T-helper 1 cell (primary cell): Measurements from ENCODE around the gene DPY19L2.
"Not testable (repeated sequence)": the region's sequence is repeated elsewhere in the genome, so short reads cannot be mapped to it uniquely, and the experiment has no call there.

ENCODE experiments used
- DNase-seq, 5 donors: peaks; one replicate each; pipeline ENCODE4 v3.0.0-alpha.2; 2012 to 2020

DPY19L2 gene

GRCh38 chr12:63658501-63658900 is 9.8 kb downstream of the DPY19L2 start:
- DNase-seq: not testable (repeated sequence)

GRCh38 chr12:63656407-63656806 is 11.9 kb downstream of the DPY19L2 start:
- DNase-seq: not testable (repeated sequence)

GRCh38 chr12:63655543-63656257 is 12.6 kb downstream of the DPY19L2 start:
- DNase-seq: not testable (repeated sequence)

GRCh38 chr12:63654481-63654880 is 13.8 kb downstream of the DPY19L2 start:
- DNase-seq: not testable (repeated sequence)

GRCh38 chr12:63649517-63649916 is 18.8 kb downstream of the DPY19L2 start:
- not testable (repeated sequence) for DNase-seq

GRCh38 chr12:63643381-63644140 is 24.7 kb downstream of the DPY19L2 start:
- not testable (repeated sequence) for DNase-seq

- not testable (repeated sequence) for DNase-seq
These were observed 44.0 kb downstream of the DPY19L2 start for GRCh38 chr12:63624258-63624657.

- DNase-seq: not testable (repeated sequence)
These were observed 52.7 kb downstream of the DPY19L2 start for GRCh38 chr12:63615544-63615943.

GRCh38 chr12:63611285-63611684 is 57.0 kb downstream of the DPY19L2 start:
- not testable (repeated sequence) for DNase-seq

GRCh38 chr12:63609281-63609680 is 59.0 kb downstream of the DPY19L2 start:
- DNase-seq: not testable (repeated sequence)

- DNase-seq: not testable (repeated sequence)
These were observed 63.3 kb downstream of the DPY19L2 start for GRCh38 chr12:63604985-63605384.

- not testable (repeated sequence) for DNase-seq
These were observed 73.5 kb downstream of the DPY19L2 start for GRCh38 chr12:63594828-63595227.

- not testable (repeated sequence) for DNase-seq
These were observed 83.9 kb downstream of the DPY19L2 start for GRCh38 chr12:63584426-63584825.

GRCh38 chr12:63583289-63583688 is 85.0 kb downstream of the DPY19L2 start:
- DNase-seq: not testable (repeated sequence)

GRCh38 chr12:63577631-63578030 is 90.7 kb downstream of the DPY19L2 start:
- DNase-seq: not testable (repeated sequence)

GRCh38 chr12:63572038-63572437 is 96.3 kb downstream of the DPY19L2 start:
- DNase-seq: not testable (repeated sequence)

GRCh38 chr12:63558445-63558844 is 109.8 kb downstream of the DPY19L2 start:
- not testable (repeated sequence) for DNase-seq

- DNase-seq: not testable (repeated sequence)
These were observed 116.9 kb downstream of the DPY19L2 start for GRCh38 chr12:63551397-63551796.

GRCh38 chr12:63549034-63549433 is 119.3 kb downstream of the DPY19L2 start:
- not testable (repeated sequence) for DNase-seq

GRCh38 chr12:63545298-63545916 is 122.9 kb downstream of the DPY19L2 start:
- not testable (repeated sequence) for DNase-seq

- DNase-seq: not testable (repeated sequence)
These were observed 129.6 kb downstream of the DPY19L2 start for GRCh38 chr12:63538656-63539055.

GRCh38 chr12:63537838-63538237 is 130.5 kb downstream of the DPY19L2 start:
- not testable (repeated sequence) for DNase-seq

- not testable (repeated sequence) for DNase-seq
These were observed 138.7 kb downstream of the DPY19L2 start for GRCh38 chr12:63529641-63530040.
